ENCODE results near the gene ADAT3.
"Not testable (repeated sequence)": the region's sequence is repeated elsewhere in the genome, so short reads cannot be mapped to it uniquely, and the experiment has no call there.

Gene ADAT3

GRCh38 chr19:1866693-1867348, 38.4 kb upstream of the ADAT3 start:
- DNase-seq (ENCODE audit: low spot score): no peak

GRCh38 chr19:1867349-1867724, 37.9 kb upstream of the ADAT3 start:
- DNase-seq (ENCODE audit: low spot score): no peak

DNA sequence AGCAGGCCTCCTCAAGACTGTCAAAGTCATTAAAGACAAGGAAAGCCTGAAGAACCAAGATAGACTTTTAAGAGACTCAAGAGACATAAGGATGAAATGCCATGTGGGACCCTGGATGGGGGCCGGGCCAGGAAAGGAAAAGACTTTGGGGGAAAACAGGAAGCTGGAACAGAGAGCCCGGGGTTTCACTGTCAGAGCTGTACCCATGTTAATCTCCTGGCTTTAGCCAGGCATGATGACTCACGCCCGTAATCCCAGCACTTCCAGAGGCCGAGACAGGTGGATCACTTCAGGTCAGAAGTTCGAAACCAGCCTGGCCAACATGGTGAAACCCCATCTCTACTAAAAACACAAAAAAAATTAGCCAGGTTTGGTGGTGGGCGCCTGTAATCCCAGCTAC, 36.2 kb upstream of the ADAT3 start:
- no peak for DNase-seq (ENCODE audit: low spot score)

GRCh38 chr19:1871140-1871597, 34.0 kb upstream of the ADAT3 start:
- DNase-seq (ENCODE audit: low spot score): no peak

GRCh38 chr19:1871630-1872029, 33.6 kb upstream of the ADAT3 start:
- no peak for DNase-seq (ENCODE audit: low spot score)

GRCh38 chr19:1872807-1873523, 32.2 kb upstream of the ADAT3 start:
- no peak for DNase-seq (ENCODE audit: low spot score)

DNA sequence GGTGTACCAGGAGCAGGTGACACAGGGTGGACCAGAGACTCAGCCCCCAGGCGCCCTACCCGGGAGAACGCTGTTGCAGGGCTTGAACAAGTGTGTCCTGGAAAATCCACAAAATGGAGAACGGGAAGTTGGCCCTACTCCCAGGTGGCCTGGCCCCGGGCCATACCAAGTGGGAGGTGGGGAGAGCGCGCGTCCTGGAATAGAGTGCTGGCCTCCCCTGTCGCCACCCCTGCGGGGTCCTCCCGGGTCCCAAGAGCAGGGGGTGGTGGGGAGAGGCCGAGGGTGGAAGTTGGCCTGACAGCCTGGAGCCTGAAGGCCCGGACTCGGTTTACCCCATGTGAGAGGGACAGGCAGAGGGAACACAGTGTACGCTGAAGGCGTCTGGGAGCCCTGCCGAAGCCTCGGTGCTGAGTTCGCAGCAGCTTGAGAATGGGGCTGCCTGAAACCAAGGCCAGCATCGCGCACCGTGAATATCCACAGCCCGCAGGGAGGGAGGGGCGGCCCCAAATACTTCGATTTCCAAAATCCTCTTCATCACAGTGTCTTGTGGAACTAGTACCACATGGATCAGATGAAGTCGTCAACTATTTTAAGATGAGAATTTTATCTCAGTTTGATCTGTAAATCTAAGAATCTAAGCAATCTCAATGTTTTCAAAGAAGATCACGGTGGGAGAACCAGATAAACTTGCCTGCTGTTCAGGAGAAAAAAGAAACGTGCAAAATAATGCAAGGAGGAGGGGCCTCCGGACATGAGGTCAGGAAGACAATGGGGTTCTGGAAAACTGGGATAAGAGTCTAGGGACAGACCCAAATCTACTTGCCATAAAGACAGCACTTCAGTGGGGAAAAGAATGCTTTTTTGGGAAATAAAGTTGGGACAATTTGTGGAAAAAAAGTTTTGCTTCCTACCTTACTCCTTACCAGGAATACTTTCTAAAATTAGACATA, 31.4 kb upstream of the ADAT3 start:
- no peak for DNase-seq (ENCODE audit: low spot score)

GRCh38 chr19:1874554-1875185, 30.5 kb upstream of the ADAT3 start:
- DNase-seq (ENCODE audit: low spot score): no peak

- not testable (repeated sequence) for DNase-seq (ENCODE audit: low spot score)
Observed at GRCh38 chr19:1875265-1875645, 29.9 kb upstream of the ADAT3 start.

GRCh38 chr19:1875646-1876495, 29.3 kb upstream of the ADAT3 start:
- peak; percentile 92 for DNase-seq (ENCODE audit: low spot score)

DNA sequence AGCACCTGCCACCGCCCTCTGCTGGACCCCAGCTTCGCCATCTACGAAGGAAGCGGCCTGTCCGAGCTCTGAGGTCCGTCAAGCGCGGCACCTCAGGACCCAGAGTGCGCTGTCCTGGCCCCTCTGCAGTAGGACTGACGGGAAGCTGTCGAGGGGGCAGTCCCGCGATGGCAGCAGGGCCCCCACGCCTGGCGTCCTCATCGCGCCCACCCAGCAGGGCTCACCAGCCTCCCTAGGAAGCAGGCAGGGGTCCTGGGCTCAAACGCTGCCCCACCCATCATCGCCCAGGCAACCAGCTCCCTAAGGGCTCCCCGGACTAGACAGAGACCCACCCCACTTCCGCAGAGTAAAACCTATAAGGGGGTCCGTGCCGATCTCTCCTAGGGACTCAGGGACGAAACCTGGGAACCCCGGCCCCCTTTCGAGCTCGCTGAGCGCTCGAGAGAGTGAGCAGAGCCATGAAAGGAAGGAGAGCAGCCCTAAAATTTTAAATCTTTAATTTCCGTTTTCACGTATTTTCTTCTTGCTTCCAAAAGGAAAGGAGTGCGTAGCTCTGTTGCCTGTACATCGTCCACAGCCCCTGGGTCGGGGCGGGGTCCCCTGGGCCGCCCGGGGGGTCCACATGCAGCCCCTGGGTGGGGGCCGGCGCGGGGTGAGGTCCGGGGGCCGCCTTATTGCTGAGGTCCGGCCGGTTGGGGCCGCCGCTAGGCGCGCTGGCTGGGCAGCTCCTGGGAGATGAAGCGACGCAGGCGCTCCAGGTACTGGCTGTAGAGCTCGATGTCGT, 28.5 kb upstream of the ADAT3 start:
- not testable (repeated sequence) for DNase-seq (ENCODE audit: low spot score)

GRCh38 chr19:1877280-1877660, 27.9 kb upstream of the ADAT3 start:
- DNase-seq (ENCODE audit: low spot score): not testable (repeated sequence)

GRCh38 chr19:1878583-1878982, 26.6 kb upstream of the ADAT3 start:
- not testable (repeated sequence) for DNase-seq (ENCODE audit: low spot score)

DNA sequence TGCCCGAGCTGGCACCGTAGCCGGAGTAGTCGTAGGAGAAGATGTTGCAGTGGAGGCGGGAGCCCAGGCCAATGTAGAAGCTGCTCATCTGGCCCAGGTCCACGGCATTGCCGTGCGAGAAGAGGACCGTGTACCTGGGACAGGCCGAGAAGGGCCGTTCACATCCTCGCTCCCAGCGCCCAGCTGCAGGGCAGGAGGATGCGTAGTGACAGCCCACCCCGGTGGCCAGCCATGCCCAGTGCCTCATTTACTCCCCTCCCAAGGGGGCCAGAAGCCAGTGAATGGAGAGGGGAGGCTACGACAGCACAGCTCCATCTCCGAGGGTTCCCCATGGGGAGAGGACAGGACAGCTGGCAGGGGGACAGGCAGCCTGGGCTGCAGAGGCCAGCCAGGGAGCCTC, 25.2 kb upstream of the ADAT3 start:
- DNase-seq (ENCODE audit: low spot score): not testable (repeated sequence)

GRCh38 chr19:1880611-1881392, 24.4 kb upstream of the ADAT3 start:
- DNase-seq (ENCODE audit: low spot score): no peak

DNA sequence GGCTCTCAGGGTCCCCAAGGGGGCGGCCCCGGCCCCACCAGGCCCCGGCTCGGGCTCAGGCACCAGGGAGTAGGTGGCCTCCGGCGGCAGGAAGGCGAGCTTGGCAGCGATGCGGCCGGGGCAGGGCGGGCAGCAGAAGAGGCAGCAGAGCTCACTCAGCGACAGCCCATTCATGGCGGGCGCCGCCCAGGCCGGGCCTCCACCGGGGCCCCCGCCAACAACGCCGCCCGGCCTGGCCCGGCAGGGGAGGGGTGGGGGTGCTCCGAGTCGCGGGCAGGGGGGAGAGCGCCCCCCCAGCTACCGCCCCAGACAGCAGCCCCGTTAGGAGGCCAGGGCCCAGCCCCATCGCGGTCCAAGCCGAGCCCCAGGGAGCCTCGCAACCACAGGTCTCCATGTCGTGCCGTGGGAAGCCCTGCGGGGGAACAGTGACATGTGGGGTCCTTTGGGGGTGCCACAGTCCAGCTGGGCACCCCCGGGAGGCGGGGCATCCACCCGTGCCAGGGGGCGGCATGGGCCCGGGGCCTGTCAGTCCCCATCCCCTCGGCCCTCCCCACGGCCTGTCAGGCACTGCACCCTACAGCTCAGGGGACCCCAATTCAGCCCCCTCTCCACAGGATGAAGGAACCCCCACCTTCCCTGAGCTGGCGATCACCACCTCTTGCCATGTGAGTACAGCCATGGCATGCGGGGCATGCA, 23.7 kb upstream of the ADAT3 start:
- DNase-seq (ENCODE audit: low spot score): not testable (repeated sequence)

DNA sequence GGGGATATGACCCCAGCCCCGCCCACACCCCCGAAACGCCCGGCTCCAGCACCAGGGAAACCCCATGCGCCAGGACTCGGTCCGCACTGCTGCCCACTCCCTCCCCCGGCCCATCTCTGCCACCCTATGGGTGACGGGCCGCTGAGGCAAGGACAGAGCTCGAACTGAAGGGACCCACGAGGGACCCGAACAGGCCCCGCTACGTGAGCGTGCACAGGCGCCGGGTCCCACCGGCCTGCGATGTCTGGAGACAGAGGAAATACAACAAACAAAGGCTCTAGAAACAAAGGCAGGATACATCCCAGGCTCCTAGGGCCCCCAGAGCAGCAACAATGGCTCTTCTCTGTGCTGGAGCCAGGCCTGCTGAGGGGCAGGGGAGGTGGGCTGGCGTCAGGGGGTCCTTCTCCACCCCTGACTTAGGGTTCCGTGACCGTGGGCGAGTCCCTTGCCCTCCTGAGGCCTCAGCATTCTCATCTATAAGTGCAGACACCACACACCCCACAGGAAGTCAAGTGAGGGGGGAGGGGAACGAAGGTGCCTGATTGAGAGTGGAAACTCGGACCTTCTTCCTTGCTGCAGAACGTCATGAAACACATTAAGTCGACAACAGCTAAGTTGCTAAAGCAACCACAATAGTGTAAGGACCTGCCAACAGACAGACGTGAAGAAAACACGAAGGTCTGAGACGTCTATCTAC, 23.0 kb upstream of the ADAT3 start:
- DNase-seq (ENCODE audit: low spot score): no peak

All from kidney tubule cell (primary cell).